ENCODE results near the gene KANSL2. TPM values are rescaled to one million over a fixed set of nuclear protein-coding genes. Genes with fewer than 3 reads are reported as not detected.
"Not testable (repeated sequence)": the region's sequence is repeated elsewhere in the genome, so short reads cannot be mapped to it uniquely, and the experiment has no call there.

Gene KANSL2, protein sequence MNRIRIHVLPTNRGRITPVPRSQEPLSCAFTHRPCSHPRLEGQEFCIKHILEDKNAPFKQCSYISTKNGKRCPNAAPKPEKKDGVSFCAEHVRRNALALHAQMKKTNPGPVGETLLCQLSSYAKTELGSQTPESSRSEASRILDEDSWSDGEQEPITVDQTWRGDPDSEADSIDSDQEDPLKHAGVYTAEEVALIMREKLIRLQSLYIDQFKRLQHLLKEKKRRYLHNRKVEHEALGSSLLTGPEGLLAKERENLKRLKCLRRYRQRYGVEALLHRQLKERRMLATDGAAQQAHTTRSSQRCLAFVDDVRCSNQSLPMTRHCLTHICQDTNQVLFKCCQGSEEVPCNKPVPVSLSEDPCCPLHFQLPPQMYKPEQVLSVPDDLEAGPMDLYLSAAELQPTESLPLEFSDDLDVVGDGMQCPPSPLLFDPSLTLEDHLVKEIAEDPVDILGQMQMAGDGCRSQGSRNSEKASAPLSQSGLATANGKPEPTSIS
- 25.4 and 54.8 TPM in 2 replicates for total RNA-seq
- polyA plus RNA-seq (2012): 21.8 TPM

DNA sequence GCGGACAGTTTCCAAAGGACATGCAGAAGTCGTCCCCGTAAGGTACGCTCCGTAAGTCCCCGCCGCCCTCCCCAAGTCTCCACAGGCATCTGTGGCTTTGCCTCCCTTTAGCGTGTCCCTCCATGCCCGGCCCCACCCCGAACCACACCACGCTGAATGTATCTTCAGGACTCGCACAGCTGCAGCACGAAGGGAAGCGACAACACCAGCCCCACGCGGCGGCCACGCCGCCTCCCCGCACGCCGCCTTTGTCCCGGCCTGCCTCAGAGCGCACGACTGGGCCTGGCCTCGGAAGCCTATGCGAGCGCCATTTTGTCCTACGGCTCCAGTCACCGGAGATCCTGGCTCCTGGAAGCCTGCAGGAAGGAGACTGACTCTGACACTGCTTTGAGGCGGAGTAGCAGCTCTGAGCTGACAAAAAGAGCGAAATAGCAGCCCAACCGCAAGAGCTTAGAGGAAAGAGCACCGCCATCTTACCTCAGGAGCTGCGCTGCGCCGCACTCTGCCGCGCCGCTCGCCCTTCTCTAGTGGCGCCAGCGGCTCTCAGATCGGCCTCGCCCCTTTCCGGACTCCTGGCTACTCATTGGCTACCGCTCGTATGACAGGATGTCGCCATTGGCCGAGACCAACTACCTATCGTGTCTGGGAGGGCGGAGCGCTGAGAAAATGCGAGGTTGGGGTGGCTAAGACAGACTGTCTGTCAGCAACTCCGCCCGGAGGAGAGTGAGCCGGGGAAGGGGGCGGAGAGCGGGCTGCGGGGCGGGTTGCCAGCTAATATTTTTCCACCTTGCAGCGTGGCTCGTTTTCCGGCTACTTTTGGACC, at the start of gene KANSL2:
Gene KANSL2, minus strand, starts transcription at position 529 of the 823 bp plus-strand sequence. CDS start 606 bp downstream, outside the sequence.
- DNase-seq (ENCODE audit: low read depth): peak; percentile 100

DNA sequence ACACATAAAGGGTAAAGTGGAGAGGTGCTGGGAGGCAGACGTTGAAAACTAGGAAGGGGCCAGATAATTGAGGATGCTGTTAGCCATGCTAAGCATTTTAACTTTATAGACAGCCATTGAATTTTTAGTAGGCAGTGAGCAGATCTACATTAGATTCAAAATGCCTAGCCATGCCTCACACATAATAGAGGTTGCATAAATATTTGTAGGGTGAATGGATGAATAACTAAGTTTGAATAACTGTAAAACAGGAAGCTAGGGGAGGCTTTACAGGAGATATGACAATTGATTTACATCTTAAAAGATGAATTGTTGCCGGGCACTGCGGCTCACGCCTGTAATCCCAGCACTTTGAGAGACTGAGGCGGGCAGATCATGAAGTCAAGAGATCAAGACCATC, 46.8 kb upstream of the KANSL2 start:
- no peak for DNase-seq (ENCODE audit: low read depth)

DNA sequence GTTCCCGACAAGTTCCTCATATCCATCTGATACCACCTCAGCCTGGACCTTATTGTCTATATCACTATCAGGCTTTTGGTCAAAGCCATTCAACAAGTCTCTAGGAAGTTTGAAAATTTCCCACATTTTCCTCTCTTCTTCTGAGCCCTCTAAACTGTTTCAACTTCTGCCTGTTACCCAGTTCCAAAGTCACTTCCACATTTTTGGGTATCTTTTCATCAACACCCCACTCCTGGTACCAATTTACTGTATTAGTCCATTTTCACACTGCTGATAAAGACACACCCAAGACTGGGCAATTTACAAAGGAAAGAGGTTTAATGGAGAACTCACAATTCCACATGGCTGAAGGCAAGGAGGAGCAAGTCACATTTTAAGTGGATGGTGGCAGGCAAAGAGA, 38.7 kb upstream of the KANSL2 start:
- DNase-seq (ENCODE audit: low read depth): not testable (repeated sequence)

DNA sequence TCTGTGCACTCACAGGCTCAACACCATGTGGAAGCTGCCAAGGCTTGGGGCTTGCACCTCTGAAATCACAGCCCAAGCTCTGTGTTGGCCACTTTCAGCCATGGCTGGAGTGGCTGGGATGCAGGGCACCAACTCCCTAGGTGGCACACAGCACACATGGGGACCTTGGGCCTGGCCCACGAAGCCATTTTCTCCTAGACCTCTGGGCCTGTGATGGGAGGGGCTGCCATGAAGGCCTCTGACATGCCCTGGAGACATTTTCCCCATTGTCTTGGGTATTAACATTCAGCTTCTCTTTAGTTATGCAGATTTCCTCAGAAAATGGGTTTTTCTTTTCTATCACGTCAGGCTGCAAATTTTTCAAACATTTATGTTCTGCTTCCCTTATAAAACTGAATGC, 38.1 kb upstream of the KANSL2 start:
- DNase-seq (ENCODE audit: low read depth): not testable (repeated sequence)

DNA sequence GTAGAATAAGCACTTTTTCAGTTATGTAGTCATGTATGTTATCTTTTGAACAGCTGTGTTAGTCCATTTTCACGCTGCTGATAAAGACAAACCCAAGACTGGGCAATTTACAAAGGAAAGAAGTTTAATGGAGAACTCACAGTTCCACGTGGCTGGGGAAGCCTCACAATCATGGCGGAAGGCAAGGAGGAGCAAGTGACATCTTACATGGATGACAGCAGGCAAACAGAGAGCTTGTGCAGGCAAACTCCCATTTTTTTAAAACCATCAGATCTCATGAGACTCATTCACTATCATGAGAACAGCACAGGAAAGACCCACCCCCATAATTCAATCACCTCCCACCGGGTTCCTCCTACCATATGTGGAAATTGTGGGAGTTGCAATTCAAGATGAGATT, 37.0 kb upstream of the KANSL2 start:
- DNase-seq (ENCODE audit: low read depth): not testable (repeated sequence)

DNA sequence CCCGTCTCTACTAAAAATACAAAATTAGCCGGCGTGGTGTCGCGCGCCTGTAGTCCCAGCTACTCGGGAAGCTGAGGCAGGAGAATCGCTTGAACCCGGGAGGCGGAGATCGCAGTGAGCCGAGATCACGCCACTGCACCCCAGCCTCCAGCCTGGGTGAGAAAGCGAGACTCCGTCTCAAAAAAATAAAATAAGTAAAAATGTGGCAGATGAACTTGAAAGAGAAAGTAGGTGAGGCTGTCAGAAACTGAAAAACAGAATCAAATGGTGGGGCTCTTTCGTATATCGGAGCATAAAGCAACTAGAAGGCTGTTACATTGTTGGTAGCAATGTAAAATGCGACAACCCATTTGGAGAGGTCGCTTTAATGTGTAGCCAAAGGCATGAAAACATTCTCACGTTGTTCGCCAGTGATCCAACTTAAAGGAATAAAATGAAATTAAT, 35.2 kb upstream of the KANSL2 start:
- peak; percentile 3 for DNase-seq (ENCODE audit: low read depth)

DNA sequence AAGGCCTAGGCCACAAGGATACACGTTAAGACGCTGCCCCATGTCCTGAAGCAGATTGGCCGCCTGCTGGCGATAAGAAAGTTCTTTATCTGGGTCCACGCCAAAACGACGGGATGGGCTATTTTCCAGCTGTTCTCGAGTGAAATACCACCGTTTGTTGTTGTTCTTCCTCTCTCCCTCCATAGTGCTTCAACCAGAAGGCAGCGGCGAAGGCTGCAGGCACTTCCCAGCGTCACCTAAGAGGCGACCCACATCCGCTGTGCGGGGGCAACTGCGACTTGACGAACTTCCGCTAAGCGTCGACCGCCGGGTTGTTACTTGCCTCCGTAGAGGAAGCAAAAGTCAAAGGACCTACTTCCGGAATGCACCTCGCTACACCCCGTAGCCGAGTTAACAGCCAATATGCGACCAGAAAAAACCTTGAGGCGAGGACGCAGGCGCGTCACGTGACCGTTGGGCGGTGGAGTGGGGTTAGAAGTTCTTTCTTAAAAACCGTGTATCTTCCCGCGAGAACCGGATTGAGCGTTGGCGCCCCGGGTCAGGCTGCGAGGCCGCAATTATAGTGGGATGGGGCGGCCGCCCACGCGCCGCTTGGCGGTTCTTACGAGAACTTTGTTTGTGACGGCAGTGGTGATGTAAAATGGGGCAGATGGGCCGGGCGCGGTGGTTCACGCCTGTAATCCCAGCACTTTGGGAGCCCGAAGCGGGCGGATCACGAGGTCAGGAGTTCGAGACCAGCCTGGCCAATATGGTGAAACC, 34.6 kb upstream of the KANSL2 start, which contains the start of gene CCNT1:
Gene CCNT1, minus strand, starts transcription at position 215 of the 759 bp plus-strand sequence. Its CDS starts 32 bp downstream, at position 183.
- peak; percentile 100 for DNase-seq (ENCODE audit: low read depth)

DNA sequence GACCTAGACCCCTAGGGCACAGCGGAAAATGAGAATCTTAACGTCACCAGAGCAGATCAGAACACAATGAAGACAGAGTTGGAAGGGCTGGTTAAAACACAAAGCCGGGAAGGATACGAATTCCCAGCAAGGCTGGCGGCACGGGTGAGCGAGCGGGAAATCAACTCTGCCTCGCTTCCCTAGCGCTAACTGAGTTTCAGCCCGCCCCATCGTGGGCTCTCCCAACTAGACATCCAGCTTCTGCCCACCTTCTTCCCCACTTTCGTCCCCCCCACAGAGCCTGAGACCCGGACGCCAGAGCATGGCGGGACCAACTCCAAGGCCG, 34.1 kb upstream of the KANSL2 start:
- DNase-seq (ENCODE audit: low read depth): no peak

DNA sequence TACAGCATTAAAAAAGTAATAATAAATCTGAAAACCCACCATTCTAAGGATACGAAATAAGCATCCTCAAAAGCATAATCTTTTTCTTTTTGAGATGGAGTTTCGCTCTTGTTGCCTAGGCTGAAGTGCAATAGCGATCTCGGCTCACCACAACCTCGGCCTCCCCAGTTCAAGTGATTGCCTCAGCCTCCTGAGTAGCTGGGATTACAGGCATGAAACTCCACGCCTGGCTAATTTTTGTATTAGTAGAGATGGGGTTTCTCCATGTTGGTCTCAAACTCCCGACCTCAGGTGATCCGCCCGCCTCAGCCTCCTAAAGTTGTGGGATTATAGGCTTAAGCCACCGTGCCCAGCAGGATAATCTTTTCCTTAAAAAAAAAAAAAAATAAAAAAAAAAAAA, 30.2 kb upstream of the KANSL2 start:
- no peak for DNase-seq (ENCODE audit: low read depth)

DNA sequence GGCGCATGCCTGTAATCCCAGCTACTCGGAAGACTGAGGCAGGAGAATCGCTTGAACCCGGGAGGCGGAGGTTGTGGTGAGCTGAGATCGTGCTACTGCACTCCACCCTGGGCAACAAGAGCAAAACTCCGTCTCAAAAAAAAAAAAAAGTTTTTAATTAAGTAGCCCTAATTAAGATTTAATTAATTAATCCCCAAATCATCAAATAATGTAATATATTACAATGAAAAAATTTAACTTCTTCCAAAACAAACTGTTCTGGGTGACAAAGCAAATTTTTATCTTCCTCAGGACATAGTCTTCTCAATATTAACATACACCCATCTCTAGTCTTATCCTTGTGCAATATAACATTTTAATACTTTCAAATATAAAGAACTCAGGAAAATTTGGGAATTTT, 16.8 kb upstream of the KANSL2 start:
- not testable (repeated sequence) for DNase-seq (ENCODE audit: low read depth)

DNA sequence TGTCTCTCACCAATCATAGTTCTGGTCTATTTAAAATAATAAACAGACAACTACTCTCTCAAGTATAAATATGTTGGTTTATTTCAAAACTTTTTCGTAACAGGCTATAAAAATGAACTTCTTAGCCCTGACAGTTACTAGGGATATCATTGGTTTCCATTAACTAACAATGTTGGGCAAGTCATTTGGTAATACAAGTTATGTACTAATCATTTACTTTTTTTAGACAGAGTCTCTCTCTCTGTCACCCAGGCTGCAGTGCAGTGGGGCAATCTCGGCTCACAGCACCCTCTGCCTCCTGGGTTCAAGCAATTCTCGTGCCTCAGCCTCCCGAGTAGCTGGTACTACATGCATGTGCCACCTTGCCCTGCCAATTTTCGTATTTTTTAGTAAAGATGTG, 14.6 kb upstream of the KANSL2 start:
- no peak for DNase-seq (ENCODE audit: low read depth)

DNA sequence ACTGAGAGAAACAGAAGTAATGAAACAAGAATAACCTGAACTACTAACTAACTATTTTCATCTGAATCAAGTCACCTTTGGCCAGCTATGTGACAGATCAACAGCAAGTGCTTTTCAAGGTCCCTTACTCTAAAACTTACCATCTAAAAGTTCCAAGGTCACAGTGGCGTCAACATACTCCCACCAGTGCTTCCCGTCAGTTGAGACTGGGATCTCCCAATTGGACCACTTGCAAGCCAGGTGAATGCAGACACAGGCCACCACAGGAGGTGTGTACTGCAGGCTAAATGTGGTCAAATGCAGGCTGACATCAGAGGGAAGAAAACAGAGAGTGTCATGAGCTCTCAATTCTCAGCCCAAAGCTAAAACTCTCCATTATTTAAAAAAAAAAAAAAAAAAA, 13.8 kb upstream of the KANSL2 start:
- no peak for DNase-seq (ENCODE audit: low read depth)

DNA sequence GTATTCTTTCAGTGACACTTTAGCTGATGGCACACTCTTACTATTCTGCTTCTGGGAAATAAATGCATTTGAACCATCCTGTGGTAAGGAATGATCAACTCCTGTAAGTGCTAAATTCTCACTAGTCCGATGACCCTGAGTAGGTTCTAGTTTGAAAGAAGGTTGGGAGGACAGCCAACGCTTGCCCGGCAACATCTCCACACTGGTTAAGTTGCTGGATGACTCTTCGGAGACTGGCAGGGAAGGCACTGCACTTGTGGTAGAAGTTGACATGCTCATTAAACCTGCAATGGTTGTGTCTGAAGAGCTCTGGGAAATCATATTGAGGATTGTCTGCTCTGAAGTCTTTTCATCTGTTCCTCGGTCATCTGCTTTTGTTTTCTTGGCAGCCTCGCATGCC, 12.0 kb upstream of the KANSL2 start:
- DNase-seq (ENCODE audit: low read depth): no peak

DNA sequence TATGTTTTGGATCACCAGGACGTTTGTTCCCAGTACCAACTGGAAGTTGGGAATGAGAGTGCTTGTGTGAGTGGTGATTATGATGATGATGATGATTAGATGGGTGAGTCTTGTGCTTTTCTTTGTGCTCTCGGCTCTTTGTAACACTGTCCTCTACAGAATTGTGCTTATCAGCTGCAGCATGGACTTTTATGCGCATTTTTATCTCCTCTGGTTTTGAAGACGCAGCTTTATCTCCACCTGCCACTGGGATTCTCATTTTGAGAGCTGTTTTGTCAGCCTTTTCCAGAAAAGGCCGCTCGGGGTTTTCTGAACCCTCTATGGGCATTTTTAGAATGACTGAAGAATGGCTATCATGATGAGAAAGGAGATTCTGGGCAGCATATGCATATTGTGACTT, 11.5 kb upstream of the KANSL2 start:
- DNase-seq (ENCODE audit: low read depth): no peak

DNA sequence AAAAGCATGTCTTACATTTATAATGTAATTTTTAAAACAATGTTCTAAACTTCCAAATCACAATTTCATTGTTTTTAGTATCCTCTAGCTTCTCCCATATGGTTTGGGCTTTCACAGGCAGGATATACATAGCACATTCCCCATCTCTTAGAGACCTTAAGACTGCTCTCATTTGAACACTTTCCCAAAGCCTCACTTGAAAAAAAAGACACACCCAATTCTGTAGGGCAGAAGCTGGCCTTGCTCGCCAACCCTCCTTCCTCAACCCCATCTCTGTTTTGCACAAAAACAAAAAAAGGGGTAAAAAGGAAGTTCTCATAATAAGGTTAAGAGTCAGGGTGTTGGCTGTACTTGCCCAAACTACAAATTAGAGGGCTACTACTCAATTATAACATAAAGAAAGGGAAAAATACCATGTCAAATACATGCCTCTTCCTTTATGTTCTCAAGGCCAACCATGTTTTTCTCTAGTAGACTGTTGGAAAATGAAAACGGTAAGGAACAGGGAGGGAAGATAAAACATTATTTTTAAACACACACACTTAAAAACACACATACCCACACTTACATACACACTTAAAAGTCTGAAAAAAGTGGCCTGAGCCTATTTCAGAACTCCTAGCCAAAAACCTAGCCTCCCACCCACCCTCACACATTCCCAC, 9.9 kb upstream of the KANSL2 start:
- DNase-seq (ENCODE audit: low read depth): no peak

DNA sequence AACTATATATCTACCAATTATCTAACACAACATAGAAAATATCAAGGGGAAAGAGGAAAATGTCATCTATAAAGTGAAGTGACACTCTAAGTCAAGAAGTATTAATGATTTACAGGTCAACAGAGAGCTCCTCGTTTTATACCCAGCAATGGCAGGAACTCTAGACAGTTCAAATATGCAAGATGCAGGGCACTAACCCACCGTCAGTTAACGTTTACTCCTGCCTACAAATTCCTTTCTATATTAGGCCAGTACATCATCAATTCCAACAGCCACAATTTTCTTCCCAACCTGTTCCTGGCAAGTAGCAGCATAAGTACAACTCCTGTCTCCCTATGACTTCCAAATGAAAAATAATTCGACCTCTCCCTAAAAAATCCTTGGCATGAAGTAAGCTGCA, 9.0 kb upstream of the KANSL2 start:
- DNase-seq (ENCODE audit: low read depth): peak; percentile 55

DNA sequence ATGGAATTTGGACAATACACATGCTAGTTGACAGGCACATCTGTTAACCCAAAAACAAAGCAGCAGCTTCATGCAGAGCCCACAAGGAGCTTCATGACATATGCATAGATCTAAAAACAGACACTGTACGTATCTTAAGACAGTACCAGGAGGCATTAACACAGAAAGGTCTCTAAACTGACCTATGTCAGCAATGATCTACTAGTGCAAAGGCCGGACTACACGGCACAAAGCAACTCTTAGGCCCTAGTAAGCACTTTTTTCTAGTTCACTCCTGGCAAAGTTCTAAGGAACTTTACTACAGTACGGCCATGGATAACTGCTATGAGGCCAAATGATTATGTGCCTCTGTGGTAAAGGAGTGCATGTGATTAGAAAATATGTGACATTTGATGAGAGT, 8.4 kb upstream of the KANSL2 start:
- DNase-seq (ENCODE audit: low read depth): no peak

DNA sequence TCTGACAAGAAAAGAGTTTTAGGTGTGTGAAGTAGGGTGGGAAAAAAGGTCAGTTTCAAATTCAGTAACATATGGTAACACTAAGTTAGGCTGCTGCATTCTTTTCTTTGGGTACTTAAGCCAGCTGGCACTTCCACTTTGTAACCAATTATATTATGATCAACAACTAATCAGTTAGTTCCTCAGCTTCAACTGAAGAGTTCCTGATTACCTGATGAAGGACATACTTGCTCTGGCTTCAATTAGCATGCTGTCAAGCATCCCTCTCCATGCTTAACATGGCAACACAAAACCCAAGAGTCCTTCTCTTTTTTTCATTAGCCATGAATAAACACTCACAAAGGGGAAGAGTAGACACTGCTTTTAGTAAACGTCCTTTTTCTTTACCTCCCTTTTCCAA, 6.8 kb upstream of the KANSL2 start:
- no peak for DNase-seq (ENCODE audit: low read depth)

DNA sequence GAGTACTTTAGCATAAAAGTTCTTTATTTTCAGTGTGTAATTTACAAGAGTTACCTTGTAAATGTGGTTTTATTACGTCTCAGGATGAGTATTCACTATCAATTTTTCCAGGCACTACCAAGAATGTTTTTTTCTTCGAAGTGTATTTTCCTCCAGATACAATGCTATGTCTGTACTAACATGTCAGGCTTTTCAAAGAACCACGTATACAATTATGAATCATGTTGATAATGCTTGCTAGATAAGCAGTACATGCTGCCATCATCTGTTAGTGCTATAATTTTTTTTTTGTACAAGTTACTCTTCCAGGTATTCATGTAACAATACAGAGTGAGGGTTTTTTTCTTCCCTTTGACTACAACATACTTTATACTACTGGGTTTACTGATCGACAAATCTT, 5.6 kb upstream of the KANSL2 start:
- DNase-seq (ENCODE audit: low read depth): no peak

DNA sequence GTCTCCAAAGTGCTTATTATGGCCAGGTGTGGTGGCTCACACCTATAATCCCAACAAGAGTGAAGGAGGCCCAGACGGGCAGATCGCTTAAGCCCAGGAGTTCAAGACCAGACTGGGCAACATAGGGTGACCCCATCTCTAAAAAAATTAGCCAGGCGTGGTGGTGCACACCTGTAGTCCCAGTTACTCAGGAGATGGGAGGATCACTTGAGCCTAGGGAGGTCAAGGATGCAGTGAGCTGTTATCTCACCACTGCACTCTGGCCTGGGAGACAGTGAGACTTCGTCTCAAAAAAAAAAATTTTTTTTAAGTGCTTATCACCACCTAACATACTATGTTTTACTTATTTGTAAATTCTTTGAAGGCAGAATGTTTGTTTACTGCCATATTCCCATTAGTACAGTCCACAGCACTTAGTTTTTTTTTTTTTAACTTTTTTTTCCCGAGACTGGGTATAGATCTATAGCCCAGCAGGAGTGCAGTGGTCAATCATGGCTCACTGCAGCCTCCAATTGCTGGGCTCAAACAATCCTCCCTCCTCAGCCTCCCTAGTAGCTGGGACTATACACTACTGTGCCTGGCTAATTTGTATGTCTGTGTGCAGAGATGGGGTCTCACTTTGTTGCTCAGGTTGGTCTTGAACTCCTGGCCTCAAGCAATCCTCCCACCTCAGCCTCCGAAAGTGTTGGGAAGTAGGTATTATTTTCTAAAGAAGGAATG, 4.7 kb upstream of the KANSL2 start:
- no peak for DNase-seq (ENCODE audit: low read depth)
